ENCODE results near the gene FRMPD3.

GRCh38 chrX:107450823-107451509, 1.5 kb downstream of the FRMPD3 start:
- no peak for TF ChIP-seq POLR2AphosphoS5 (IDR thresholded peaks at IDR 0.05)
- TF ChIP-seq EP300 (IDR thresholded peaks at IDR 0.05): no peak
- TF ChIP-seq POLR2A (IDR thresholded peaks at IDR 0.05): no peak
- no peak for TF ChIP-seq CTCF (IDR thresholded peaks at IDR 0.05)

Data from upper lobe of left lung (tissue), 4 donors.